HL-60 (cell line): Measurements from ENCODE around the gene CCDC194.

Experiments
- DNase-seq, 2 experiments: peaks; one replicate each; pipeline ENCODE4 v3.0.0-alpha.2; 2010 to 2020; ENCODE audit warnings: low read depth in 1 of 2, low spot score in 1 of 2
- H3K27ac ChIP-seq: fragments of 250-450 bp; sonication (Bioruptor Pico); replicated peaks from 2 replicates; pipeline ENCODE4 v1.5.1; 2020; ENCODE audit warnings: mild to moderate bottlenecking, moderate library complexity
- H3K27me3 ChIP-seq: fragments of 250-450 bp; sonication (Bioruptor Pico); 2 replicates; pipeline ENCODE4 v1.5.1; 2021; ENCODE audit warnings: mild to moderate bottlenecking, moderate library complexity; ENCODE audit not compliant: insufficient read depth, poor library complexity, severe bottlenecking
- H3K4me3 ChIP-seq: replicated peaks from 2 replicates; pipeline ENCODE4 v1.5.1; 2011; ENCODE audit warnings: mild to moderate bottlenecking, control low read depth, low read length; ENCODE audit not compliant: insufficient read depth
- GABPA ChIP-seq: IDR thresholded peaks from 2 replicates; pipeline ENCODE4 v1.6.1; 2012; ENCODE audit warnings: low read depth
- POLR2AphosphoS5 ChIP-seq: IDR thresholded peaks from 2 replicates; pipeline ENCODE4 v1.6.1; 2012; ENCODE audit warnings: low read depth
- SPI1 ChIP-seq: IDR thresholded peaks from 2 replicates; pipeline ENCODE4 v1.6.1; 2012; ENCODE audit warnings: low read depth, mild to moderate bottlenecking, borderline replicate concordance
- TF ChIP-seq, protein P1 (sequence below): IDR thresholded peaks from 2 replicates; pipeline ENCODE4 v1.6.1; 2012; ENCODE audit warnings: low read depth; ENCODE audit not compliant: insufficient replicate concordance
- TF ChIP-seq, protein P2 (sequence below): IDR thresholded peaks from one replicate; pipeline ENCODE4 v1.5.1; 2011; ENCODE audit warnings: low read length, control low read depth, inconsistent platforms; ENCODE audit not compliant: insufficient read depth

Gene CCDC194

DNA sequence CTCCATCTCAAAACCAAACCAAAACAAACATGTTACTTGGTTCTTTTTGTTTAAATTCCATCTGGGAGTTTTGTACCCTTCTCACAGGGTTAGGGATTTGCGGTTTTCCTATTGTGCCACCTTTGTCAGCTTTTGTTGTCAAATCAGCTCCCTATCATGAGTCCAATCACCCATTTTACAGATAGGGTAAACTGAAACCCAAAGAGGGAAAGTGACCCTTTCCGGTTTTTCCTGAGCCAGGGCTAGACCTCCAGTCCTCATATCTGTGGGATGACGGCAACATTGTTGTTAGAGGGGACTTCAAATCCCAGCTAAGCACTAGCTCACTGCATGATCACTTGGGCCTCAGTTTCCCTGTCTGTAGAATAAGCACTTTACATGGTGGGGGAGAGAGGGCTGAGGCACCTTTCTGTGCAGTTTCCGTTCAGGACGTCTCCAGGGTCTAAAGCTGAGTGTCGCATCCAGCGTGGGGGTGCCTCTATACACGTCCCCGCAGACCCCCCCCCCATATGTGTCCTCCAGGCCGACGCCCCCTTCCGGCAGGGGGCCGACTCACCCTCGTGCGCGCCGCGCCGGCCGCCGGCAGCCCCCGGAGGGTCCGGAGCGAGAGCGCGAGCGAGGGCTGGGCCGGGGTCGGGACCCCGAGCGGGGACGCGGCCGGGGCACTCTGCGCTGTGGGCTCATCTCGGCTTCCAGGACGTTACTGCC, 3.9 kb downstream of the CCDC194 start:
- Histone ChIP-seq H3K27me3 (peaks cover 3% of the 10 kb centered on the region), H3K4me3 (peak overlapping the region; percentile 48), H3K27ac (no peak overlapping the region)
- no peak for DNase-seq
- TF ChIP-seq GABPA (no peak), POLR2AphosphoS5 (no peak), SPI1 (no peak)
- TF ChIP-seq, protein P1, sequence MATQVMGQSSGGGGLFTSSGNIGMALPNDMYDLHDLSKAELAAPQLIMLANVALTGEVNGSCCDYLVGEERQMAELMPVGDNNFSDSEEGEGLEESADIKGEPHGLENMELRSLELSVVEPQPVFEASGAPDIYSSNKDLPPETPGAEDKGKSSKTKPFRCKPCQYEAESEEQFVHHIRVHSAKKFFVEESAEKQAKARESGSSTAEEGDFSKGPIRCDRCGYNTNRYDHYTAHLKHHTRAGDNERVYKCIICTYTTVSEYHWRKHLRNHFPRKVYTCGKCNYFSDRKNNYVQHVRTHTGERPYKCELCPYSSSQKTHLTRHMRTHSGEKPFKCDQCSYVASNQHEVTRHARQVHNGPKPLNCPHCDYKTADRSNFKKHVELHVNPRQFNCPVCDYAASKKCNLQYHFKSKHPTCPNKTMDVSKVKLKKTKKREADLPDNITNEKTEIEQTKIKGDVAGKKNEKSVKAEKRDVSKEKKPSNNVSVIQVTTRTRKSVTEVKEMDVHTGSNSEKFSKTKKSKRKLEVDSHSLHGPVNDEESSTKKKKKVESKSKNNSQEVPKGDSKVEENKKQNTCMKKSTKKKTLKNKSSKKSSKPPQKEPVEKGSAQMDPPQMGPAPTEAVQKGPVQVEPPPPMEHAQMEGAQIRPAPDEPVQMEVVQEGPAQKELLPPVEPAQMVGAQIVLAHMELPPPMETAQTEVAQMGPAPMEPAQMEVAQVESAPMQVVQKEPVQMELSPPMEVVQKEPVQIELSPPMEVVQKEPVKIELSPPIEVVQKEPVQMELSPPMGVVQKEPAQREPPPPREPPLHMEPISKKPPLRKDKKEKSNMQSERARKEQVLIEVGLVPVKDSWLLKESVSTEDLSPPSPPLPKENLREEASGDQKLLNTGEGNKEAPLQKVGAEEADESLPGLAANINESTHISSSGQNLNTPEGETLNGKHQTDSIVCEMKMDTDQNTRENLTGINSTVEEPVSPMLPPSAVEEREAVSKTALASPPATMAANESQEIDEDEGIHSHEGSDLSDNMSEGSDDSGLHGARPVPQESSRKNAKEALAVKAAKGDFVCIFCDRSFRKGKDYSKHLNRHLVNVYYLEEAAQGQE = no peak
- TF ChIP-seq, protein P2, sequence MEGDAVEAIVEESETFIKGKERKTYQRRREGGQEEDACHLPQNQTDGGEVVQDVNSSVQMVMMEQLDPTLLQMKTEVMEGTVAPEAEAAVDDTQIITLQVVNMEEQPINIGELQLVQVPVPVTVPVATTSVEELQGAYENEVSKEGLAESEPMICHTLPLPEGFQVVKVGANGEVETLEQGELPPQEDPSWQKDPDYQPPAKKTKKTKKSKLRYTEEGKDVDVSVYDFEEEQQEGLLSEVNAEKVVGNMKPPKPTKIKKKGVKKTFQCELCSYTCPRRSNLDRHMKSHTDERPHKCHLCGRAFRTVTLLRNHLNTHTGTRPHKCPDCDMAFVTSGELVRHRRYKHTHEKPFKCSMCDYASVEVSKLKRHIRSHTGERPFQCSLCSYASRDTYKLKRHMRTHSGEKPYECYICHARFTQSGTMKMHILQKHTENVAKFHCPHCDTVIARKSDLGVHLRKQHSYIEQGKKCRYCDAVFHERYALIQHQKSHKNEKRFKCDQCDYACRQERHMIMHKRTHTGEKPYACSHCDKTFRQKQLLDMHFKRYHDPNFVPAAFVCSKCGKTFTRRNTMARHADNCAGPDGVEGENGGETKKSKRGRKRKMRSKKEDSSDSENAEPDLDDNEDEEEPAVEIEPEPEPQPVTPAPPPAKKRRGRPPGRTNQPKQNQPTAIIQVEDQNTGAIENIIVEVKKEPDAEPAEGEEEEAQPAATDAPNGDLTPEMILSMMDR = no peak

DNA sequence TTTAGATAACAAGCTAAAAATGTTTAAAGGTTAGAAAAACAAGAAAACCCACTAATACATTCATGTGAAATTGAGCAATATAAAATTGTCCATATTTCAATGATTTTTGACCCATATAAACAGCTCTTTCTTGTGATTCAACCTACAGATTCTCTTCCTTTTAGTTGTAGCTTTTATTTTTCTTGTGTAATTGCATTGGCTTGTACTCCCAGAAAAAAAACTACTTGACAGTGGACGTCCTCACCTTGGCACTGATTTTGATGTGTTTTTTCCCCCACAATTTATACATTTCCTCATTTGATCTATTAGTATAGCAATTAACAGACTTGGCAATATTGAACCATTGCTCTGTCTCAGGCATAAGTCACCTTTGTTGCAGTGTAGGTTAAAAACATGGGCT, 4.7 kb downstream of the CCDC194 start:
- Histone ChIP-seq H3K4me3 (no peak overlapping the region), H3K27ac (no peak overlapping the region), H3K27me3 (peaks cover 3% of the 10 kb centered on the region)
- no peak for TF ChIP-seq POLR2AphosphoS5
- TF ChIP-seq, protein P2 = no peak
- TF ChIP-seq GABPA = no peak
- TF ChIP-seq, protein P1 = no peak
- no peak for TF ChIP-seq SPI1
- DNase-seq = no peak

DNA sequence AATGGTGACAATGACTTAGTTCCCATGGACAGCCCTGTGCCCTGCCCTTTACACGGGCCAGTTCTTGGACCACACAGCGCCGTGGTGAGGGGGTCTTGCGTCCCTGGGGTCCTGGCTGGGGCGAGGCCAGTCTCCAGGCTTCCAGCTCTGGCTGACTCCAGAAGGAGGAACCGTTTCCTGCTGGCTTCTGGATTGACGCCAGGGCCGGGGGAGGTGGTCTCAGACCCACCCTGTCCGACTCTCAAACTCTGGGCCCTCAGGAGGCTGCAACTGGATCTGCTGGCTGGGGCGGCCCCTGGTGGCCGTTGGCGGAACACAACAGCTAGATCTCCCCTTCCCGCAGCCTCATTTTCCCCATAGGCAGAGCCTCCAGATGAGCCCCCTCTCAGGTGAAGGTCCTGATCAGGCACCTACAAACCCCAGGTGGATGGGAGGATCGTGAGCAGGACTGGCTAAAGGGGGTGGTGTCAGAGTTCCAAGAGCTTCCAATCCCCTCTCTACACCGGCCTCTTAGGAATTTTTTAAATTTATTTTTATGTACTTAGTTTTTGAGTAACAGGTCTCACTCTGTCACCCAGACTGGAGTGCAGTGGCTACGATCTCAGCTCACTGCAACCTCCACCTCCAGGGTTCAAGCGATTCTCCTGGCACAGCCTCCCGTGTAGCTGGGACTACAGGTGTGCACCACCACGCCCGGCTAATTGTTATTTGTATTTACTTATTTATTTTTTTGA, 8.0 kb downstream of the CCDC194 start:
- Histone ChIP-seq H3K27me3 (peaks cover 3% of the 10 kb centered on the region), H3K4me3 (no peak overlapping the region), H3K27ac (no peak overlapping the region)
- TF ChIP-seq SPI1 = no peak
- no peak for TF ChIP-seq POLR2AphosphoS5
- no peak for TF ChIP-seq GABPA
- TF ChIP-seq, protein P2 = peak; percentile 88
- peak; percentile 48 to 54 for DNase-seq
